ENCODE measurements around the gene CNPY3. TPM values are rescaled to one million over a fixed set of nuclear protein-coding genes. Genes with fewer than 3 reads are reported as not detected.

Gene CNPY3
- total and polyA plus RNA-seq, 2 of the 13 experiments (the other 11 are each of a cell fraction or from before 2014, with no cell fraction given): 42.3 to 60.2 TPM

GRCh38 chr6:42978839-42979522, 49.7 kb downstream of the CNPY3 start, which contains the start of gene PEX6 (continued):
- TF ChIP-seq, protein P1, sequence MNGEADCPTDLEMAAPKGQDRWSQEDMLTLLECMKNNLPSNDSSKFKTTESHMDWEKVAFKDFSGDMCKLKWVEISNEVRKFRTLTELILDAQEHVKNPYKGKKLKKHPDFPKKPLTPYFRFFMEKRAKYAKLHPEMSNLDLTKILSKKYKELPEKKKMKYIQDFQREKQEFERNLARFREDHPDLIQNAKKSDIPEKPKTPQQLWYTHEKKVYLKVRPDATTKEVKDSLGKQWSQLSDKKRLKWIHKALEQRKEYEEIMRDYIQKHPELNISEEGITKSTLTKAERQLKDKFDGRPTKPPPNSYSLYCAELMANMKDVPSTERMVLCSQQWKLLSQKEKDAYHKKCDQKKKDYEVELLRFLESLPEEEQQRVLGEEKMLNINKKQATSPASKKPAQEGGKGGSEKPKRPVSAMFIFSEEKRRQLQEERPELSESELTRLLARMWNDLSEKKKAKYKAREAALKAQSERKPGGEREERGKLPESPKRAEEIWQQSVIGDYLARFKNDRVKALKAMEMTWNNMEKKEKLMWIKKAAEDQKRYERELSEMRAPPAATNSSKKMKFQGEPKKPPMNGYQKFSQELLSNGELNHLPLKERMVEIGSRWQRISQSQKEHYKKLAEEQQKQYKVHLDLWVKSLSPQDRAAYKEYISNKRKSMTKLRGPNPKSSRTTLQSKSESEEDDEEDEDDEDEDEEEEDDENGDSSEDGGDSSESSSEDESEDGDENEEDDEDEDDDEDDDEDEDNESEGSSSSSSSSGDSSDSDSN (CRISPR knock-in tag; IDR thresholded peaks at IDR 0.05): peak; percentile 85
- TF ChIP-seq WIZ (CRISPR knock-in tag; IDR thresholded peaks at IDR 0.05) (no peak), MTF1 (CRISPR knock-in tag; IDR thresholded peaks at IDR 0.05) (no peak), SUZ12 (IDR thresholded peaks at IDR 0.05; ENCODE audit: low read depth, low read length) (no peak), ZNF121 (CRISPR knock-in tag; IDR thresholded peaks at IDR 0.05) (peak; percentile 55; the same call in 1 of the 2 replicates), MAFG (CRISPR knock-in tag; IDR thresholded peaks at IDR 0.05) (no peak), ZNF672 (CRISPR knock-in tag; IDR thresholded peaks at IDR 0.05) (no peak), TSC22D2 (CRISPR knock-in tag; IDR thresholded peaks at IDR 0.05; ENCODE audit: borderline replicate concordance) (0 out of 2 replicates have a peak, but pooled peaks have one; percentile 30), SMC3 (IDR thresholded peaks at IDR 0.05; ENCODE audit: low read length) (no peak), ARHGAP35 (CRISPR knock-in tag; IDR thresholded peaks at IDR 0.05; ENCODE audit: borderline replicate concordance) (0 out of 2 replicates have a peak, but pooled peaks have one; percentile 23), MEIS1 (CRISPR knock-in tag; IDR thresholded peaks at IDR 0.05; ENCODE audit: borderline replicate concordance) (peak; percentile 66; the same call in 1 of the 2 replicates), CBX5 (CRISPR knock-in tag; IDR thresholded peaks at IDR 0.05; ENCODE audit: borderline replicate concordance) (peak; percentile 75; the same call in 1 of the 2 replicates), SATB2 (CRISPR knock-in tag; IDR thresholded peaks at IDR 0.05) (peak; percentile 69; the same call in 1 of the 2 replicates), ZBTB3 (CRISPR knock-in tag; IDR thresholded peaks at IDR 0.05; ENCODE audit: borderline replicate concordance, low read depth) (0 out of 2 replicates have a peak, but pooled peaks have one; percentile 54), RAD51 (IDR thresholded peaks at IDR 0.05; ENCODE audit: borderline replicate concordance) (no peak), ZNF550 (CRISPR knock-in tag; IDR thresholded peaks at IDR 0.05; ENCODE audit: borderline replicate concordance) (0 out of 2 replicates have a peak, but pooled peaks have one; percentile 29), CREBL2 (CRISPR knock-in tag; IDR thresholded peaks at IDR 0.05; ENCODE audit: borderline replicate concordance) (no peak), CHCHD3 (CRISPR knock-in tag; IDR thresholded peaks at IDR 0.05) (no peak; the same call in 1 of the 2 replicates), KLF11 (CRISPR knock-in tag; IDR thresholded peaks at IDR 0.05) (peak; percentile 85), ZNF496 (CRISPR knock-in tag; IDR thresholded peaks at IDR 0.05; ENCODE audit: insufficient replicate concordance) (no peak), ZNF773 (CRISPR knock-in tag; IDR thresholded peaks at IDR 0.05; ENCODE audit: borderline replicate concordance) (no peak), KDM3A (CRISPR knock-in tag; IDR thresholded peaks at IDR 0.05; ENCODE audit: low read depth) (peak; percentile 69; the same call in 1 of the 2 replicates), SMARCC2 (IDR thresholded peaks at IDR 0.05) (no peak)
- TF ChIP-seq, protein P2, sequence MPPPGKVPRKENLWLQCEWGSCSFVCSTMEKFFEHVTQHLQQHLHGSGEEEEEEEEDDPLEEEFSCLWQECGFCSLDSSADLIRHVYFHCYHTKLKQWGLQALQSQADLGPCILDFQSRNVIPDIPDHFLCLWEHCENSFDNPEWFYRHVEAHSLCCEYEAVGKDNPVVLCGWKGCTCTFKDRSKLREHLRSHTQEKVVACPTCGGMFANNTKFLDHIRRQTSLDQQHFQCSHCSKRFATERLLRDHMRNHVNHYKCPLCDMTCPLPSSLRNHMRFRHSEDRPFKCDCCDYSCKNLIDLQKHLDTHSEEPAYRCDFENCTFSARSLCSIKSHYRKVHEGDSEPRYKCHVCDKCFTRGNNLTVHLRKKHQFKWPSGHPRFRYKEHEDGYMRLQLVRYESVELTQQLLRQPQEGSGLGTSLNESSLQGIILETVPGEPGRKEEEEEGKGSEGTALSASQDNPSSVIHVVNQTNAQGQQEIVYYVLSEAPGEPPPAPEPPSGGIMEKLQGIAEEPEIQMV (CRISPR knock-in tag; IDR thresholded peaks at IDR 0.05; ENCODE audit: low read depth): no peak; the same call in none of the 2 replicates
- TF ChIP-seq, protein P3, sequence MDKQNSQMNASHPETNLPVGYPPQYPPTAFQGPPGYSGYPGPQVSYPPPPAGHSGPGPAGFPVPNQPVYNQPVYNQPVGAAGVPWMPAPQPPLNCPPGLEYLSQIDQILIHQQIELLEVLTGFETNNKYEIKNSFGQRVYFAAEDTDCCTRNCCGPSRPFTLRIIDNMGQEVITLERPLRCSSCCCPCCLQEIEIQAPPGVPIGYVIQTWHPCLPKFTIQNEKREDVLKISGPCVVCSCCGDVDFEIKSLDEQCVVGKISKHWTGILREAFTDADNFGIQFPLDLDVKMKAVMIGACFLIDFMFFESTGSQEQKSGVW (CRISPR knock-in tag; IDR thresholded peaks at IDR 0.05; ENCODE audit: borderline replicate concordance): peak; percentile 84; the same call in 1 of the 2 replicates
